Measurements from ENCODE around the gene SRPK2. TPM values are rescaled to one million over a fixed set of nuclear protein-coding genes. Genes with fewer than 3 reads are reported as not detected.
"Not testable (repeated sequence)": the region's sequence is repeated elsewhere in the genome, so short reads cannot be mapped to it uniquely, and the experiment has no call there.

The SRPK2 gene
- total RNA-seq, 1 experiment from 2014 or later, result 27.6 TPM

DNA sequence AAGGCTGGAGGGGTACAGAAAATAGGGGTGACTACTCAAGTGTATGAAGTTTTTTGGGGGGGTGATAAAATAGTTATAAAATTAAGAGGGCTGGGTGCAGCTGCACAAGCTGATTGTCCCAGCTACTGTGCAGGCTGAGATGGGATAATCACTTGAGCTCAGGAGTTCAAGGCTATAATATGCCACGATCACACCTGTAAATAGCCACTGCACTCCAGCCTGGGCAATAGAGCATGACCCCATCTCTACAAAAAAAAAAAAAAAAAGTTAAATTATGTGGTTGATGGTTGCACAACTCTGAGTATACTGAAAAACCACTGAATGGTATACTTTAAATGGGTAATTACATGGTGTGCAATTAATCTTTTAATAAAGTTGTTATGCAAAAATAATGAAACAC lies 172.9 kb downstream of the SRPK2 start:
- no peak for DNase-seq (ENCODE audit: low read depth)
- in situ Hi-C loops (cut with HindIII; ENCODE audit: low pct_unique_long_range_greater_than_20kb, low sequenced_read_pairs), result no loop called here

GRCh38 chr7:105215182-105215581 lies 173.5 kb downstream of the SRPK2 start:
- in situ Hi-C loops (cut with HindIII; ENCODE audit: low pct_unique_long_range_greater_than_20kb, low sequenced_read_pairs), result no loop called here

GRCh38 chr7:105213611-105214010 lies 175.1 kb downstream of the SRPK2 start:
- in situ Hi-C loops (cut with HindIII; ENCODE audit: low pct_unique_long_range_greater_than_20kb, low sequenced_read_pairs), result no loop called here
- no peak for DNase-seq (ENCODE audit: low read depth)

More at GRCh38 chr7:105215182-105215581, 173.5 kb downstream of the SRPK2 start:
- no peak for DNase-seq (ENCODE audit: low read depth)

GRCh38 chr7:105212212-105212611 lies 176.5 kb downstream of the SRPK2 start:
- no peak for DNase-seq (ENCODE audit: low read depth)
- in situ Hi-C loops (cut with HindIII; ENCODE audit: low pct_unique_long_range_greater_than_20kb, low sequenced_read_pairs), result no loop called here

DNA sequence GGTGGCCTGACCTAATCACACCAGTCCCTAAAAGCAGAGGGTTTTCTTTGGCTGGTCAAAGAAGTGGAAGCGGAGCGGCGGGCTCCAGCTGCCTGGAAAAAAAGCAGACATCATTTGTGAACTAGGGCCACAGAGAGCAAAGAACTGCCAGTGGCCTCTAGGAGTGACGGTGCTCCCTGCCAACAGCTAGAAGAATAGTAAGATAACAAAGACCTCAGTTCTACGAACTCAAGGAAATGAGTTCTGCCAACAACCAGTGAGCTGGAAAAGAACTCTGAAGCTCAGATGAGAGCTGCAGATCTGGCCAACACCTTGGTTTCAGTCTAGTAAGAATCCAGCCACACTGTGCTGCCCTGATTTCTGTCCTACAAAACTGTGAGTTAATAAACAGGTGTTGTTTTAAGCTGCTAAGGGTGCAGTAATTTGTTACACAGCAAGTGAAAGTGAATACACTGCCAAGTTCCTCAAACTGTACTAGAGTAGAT lies 178.0 kb downstream of the SRPK2 start:
- in situ Hi-C loops (cut with HindIII; ENCODE audit: low pct_unique_long_range_greater_than_20kb, low sequenced_read_pairs), result no loop called here
- no peak for DNase-seq (ENCODE audit: low read depth)

DNA sequence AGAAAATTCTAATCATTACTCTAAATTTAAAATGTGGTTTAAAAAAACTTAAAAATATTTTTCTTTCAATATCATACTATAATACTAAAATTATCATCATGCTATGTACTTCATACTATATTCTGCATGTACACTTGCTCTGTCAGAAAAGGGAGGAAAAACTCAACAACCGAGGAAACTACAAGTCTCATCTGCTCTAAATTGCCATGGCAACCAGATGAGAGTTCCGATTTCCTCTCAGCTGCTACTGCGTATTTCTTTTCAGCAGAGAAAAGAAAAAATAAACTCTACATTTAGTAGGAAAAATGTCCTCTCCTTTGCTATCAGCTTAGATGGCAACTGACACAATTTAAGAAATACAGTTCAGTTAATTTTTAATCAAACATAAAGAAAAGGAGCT lies 178.9 kb downstream of the SRPK2 start:
- in situ Hi-C loops (cut with HindIII; ENCODE audit: low pct_unique_long_range_greater_than_20kb, low sequenced_read_pairs), result no loop called here
- DNase-seq (ENCODE audit: low read depth), result no peak

GRCh38 chr7:105209433-105209832 lies 179.3 kb downstream of the SRPK2 start:
- in situ Hi-C loops (cut with HindIII; ENCODE audit: low pct_unique_long_range_greater_than_20kb, low sequenced_read_pairs), result no loop called here

GRCh38 chr7:105206985-105207384 lies 181.7 kb downstream of the SRPK2 start:
- in situ Hi-C loops (cut with HindIII; ENCODE audit: low pct_unique_long_range_greater_than_20kb, low sequenced_read_pairs), result no loop called here
- DNase-seq (ENCODE audit: low read depth), result no peak

More at GRCh38 chr7:105209433-105209832, 179.3 kb downstream of the SRPK2 start:
- DNase-seq (ENCODE audit: low read depth), result no peak

DNA sequence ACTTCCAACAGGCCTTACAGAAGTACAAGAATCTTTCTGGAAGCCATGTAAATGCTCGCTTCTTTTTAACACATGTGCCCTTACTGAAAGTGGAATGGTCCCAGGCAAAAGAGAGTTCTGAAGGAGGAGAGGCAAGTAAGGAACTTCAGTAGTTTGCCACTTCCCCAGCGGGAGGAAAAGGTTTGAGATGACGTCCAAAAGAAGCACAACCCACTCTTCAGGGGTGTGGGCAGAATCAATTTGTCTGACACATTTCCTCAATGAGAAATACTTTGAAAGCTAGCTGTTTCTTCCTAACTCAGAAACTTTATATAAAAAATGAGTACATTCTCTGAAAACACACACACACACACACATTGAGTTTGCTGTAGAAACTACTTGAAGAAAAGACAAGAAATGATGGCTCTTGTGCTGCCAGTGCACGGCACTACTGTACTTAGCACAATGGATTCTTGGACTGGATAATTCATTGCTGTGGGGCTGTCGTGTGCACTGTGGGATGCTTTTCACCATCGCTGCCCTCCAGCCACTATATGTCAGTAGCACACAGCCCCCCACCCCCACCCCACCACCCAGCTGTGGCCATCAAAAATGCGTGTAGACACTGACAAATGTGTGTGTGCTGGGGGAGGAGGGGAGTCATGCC lies 183.0 kb downstream of the SRPK2 start:
- no peak for DNase-seq (ENCODE audit: low read depth)
- in situ Hi-C loops (cut with HindIII; ENCODE audit: low pct_unique_long_range_greater_than_20kb, low sequenced_read_pairs), result no loop called here

DNA sequence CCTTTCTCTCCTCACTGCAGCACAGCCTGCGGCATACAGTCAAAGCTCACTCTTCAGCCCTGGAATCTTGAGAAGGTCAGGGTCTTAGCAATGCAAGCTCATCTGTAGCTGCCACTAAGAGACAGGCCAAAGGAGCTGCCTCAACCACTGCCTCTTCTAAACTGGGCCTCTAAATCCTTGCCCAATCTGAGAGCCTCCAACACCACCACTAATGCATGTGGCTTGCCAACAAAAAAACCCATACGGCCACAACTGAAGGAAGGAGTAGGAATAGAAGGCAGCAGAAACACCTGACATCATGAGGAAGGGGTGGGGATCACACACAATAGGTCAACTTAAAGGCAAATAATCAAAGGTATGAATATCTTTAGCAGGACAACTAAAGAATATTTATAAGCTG lies 183.8 kb downstream of the SRPK2 start:
- in situ Hi-C loops (cut with HindIII; ENCODE audit: low pct_unique_long_range_greater_than_20kb, low sequenced_read_pairs), result no loop called here
- no peak for DNase-seq (ENCODE audit: low read depth)

GRCh38 chr7:105204520-105204919 lies 184.2 kb downstream of the SRPK2 start:
- in situ Hi-C loops (cut with HindIII; ENCODE audit: low pct_unique_long_range_greater_than_20kb, low sequenced_read_pairs), result no loop called here
- no peak for DNase-seq (ENCODE audit: low read depth)

- DNase-seq (ENCODE audit: low read depth), result no peak
- in situ Hi-C loops (cut with HindIII; ENCODE audit: low pct_unique_long_range_greater_than_20kb, low sequenced_read_pairs), result no loop called here
These were observed 186.1 kb downstream of the SRPK2 start for GRCh38 chr7:105202616-105203015.

DNA sequence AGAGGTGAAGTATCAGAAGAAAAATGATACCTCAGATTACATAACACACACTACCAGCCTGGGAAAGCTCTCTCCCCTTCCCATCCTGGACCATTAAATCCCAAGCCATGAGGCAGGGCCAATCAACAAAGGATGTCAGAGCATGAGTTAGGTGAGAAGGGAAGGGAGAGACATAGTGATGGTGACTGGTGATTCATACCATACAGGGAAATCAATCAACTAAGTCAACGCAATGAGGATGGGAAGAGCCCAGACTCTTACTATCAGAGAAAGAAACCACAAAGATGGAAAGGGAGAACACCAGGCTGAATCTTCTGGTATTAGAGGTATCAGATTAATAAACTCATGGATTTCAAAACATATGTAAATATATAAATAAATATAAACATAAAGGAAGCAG lies 189.3 kb downstream of the SRPK2 start:
- DNase-seq (ENCODE audit: low read depth), result no peak
- in situ Hi-C loops (cut with HindIII; ENCODE audit: low pct_unique_long_range_greater_than_20kb, low sequenced_read_pairs), result no loop called here

- no peak for DNase-seq (ENCODE audit: low read depth)
- in situ Hi-C loops (cut with HindIII; ENCODE audit: low pct_unique_long_range_greater_than_20kb, low sequenced_read_pairs), result no loop called here
These were observed 190.5 kb downstream of the SRPK2 start for GRCh38 chr7:105198223-105198622.

DNA sequence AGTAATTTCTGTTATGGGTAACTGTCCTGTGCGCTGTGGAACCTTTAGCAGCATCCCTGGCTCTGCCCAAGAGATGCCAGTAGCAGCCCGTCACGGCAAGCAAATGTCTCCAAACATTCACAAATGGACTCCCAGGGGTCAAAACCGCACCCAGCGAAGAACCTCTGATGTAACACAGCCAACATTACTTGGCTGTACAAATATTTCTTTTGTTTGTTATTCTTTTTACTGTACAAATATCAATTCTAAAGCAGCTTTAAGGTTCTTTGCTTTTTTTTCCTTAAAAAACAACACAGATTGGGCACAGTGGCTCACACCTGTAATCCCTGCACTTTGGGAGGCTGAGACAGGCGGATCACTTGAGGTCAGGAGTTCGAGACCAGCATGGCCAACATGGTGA lies 192.2 kb downstream of the SRPK2 start:
- no peak for DNase-seq (ENCODE audit: low read depth)
- in situ Hi-C loops (cut with HindIII; ENCODE audit: low pct_unique_long_range_greater_than_20kb, low sequenced_read_pairs), result no loop called here

DNA sequence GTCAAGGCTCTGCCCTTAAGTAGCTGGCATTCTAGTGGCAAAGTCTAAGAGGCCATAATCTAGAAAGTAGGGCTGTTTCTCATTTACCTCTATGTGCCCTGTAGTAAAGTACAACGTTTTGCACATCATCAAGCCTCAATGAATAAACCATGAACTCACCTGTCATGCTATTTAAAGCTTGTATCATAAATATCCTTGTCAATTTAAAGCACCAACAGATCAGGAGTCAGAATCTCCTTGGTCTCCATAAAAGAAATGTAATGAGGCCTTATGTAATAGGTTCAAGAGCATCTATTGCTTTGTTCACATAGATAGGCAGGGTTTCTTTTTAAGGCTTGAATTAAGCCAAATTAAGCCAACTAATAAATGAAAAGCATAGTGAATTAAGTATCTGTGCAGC lies 192.8 kb downstream of the SRPK2 start:
- in situ Hi-C loops (cut with HindIII; ENCODE audit: low pct_unique_long_range_greater_than_20kb, low sequenced_read_pairs), result no loop called here
- no peak for DNase-seq (ENCODE audit: low read depth)

- in situ Hi-C loops (cut with HindIII; ENCODE audit: low pct_unique_long_range_greater_than_20kb, low sequenced_read_pairs); DNase-seq (ENCODE audit: low read depth): not testable (repeated sequence)
These were observed 193.8 kb downstream of the SRPK2 start for GRCh38 chr7:105194959-105195358.

DNA sequence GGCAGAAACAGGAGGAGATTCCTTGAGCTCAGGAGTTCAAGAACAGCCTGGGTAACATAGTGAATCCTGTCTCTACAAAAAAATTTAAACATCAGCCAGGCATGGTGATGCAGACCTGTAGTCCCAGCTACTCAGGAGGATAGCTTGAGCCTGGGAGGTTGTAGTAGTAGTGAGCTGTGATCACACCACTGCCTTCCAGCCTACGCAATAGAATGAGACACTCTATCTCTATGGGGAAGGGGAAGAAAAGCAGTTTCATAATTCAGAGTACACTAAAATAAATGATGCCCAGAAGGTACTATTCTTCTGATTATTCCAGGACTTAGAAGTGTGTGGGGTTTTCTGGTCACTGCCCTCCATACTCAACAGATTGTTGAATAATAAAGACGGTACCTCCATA lies 197.4 kb downstream of the SRPK2 start:
- no peak for DNase-seq (ENCODE audit: low read depth)
- in situ Hi-C loops (cut with HindIII; ENCODE audit: low pct_unique_long_range_greater_than_20kb, low sequenced_read_pairs), result no loop called here

- in situ Hi-C loops (cut with HindIII; ENCODE audit: low pct_unique_long_range_greater_than_20kb, low sequenced_read_pairs), result no loop called here
- no peak for DNase-seq (ENCODE audit: low read depth)
These were observed 198.7 kb downstream of the SRPK2 start for GRCh38 chr7:105189859-105190492.

GRCh38 chr7:105188201-105188600 lies 200.5 kb downstream of the SRPK2 start:
- DNase-seq (ENCODE audit: low read depth), result no peak
- in situ Hi-C loops (cut with HindIII; ENCODE audit: low pct_unique_long_range_greater_than_20kb, low sequenced_read_pairs), result no loop called here
